Mesendoderm (in vitro differentiated cells): ENCODE data around the gene EIF5AL1.
"Not testable (repeated sequence)": the region's sequence is repeated elsewhere in the genome, so short reads cannot be mapped to it uniquely, and the experiment has no call there.

ENCODE experiments used
- DNase-seq: peaks from one replicate; pipeline ENCODE4 v3.0.0; 2013
- H2AK5ac ChIP-seq: 2 replicates; pipeline ENCODE4 v1.6.1; 2013; ENCODE audit warnings: low read length, inconsistent platforms
- H2BK120ac ChIP-seq: 2 replicates; pipeline ENCODE4 v1.6.1; 2013; ENCODE audit warnings: low read depth, mild to moderate bottlenecking, low read length, moderate library complexity, mixed read lengths
- H2BK15ac ChIP-seq: replicated peaks from 2 replicates; pipeline ENCODE4 v1.6.1; 2013; ENCODE audit warnings: low read depth, mild to moderate bottlenecking, moderate library complexity
- H2BK5ac ChIP-seq: 2 replicates; pipeline ENCODE4 v1.6.1; 2013; ENCODE audit warnings: low read length, inconsistent platforms
- H3K18ac ChIP-seq: 2 replicates; pipeline ENCODE4 v1.6.1; 2013; ENCODE audit warnings: mild to moderate bottlenecking, low read length, mixed read lengths
- H3K23ac ChIP-seq: one replicate; pipeline ENCODE4 v1.6.1; 2013; ENCODE audit warnings: low read length
- H3K27ac ChIP-seq: 2 replicates; pipeline ENCODE4 v1.5.1; 2013; ENCODE audit warnings: low read depth, mild to moderate bottlenecking, inconsistent platforms, low read length, moderate library complexity
- H3K27me3 ChIP-seq: 2 replicates; pipeline ENCODE4 v1.6.1; 2013; ENCODE audit warnings: low read length, control low read depth, mild to moderate bottlenecking, inconsistent platforms; ENCODE audit not compliant: insufficient read depth, poor library complexity
- H3K36me3 ChIP-seq: 2 replicates; pipeline ENCODE4 v1.6.1; 2013; ENCODE audit warnings: low read length, inconsistent platforms; ENCODE audit not compliant: control insufficient read depth, insufficient read depth
- H3K4ac ChIP-seq: one replicate; pipeline ENCODE4 v1.6.1; 2013; ENCODE audit warnings: low read depth, mild to moderate bottlenecking, low read length, moderate library complexity
- H3K4me1 ChIP-seq: 2 replicates; pipeline ENCODE4 v1.6.1; 2013; ENCODE audit warnings: low read depth, low read length, inconsistent platforms; ENCODE audit not compliant: control insufficient read depth
- H3K4me2 ChIP-seq: 2 replicates; pipeline ENCODE4 v1.6.1; 2013; ENCODE audit warnings: low read length
- H3K4me3 ChIP-seq: 2 replicates; pipeline ENCODE4 v1.5.1; 2013; ENCODE audit warnings: mild to moderate bottlenecking, low read length
- H3K56ac ChIP-seq: one replicate; pipeline ENCODE4 v1.6.1; 2013; ENCODE audit warnings: low read length
- H3K79me1 ChIP-seq: 2 replicates; pipeline ENCODE4 v1.6.1; 2013; ENCODE audit warnings: low read length, inconsistent platforms
- H3K79me2 ChIP-seq: 2 replicates; pipeline ENCODE4 v1.6.1; 2013; ENCODE audit warnings: mild to moderate bottlenecking, low read length; ENCODE audit not compliant: control insufficient read depth, insufficient read depth
- H3K9ac ChIP-seq: 2 replicates; pipeline ENCODE4 v1.6.1; 2013; ENCODE audit warnings: low read length, inconsistent platforms
- H4K5ac ChIP-seq: one replicate; pipeline ENCODE4 v1.6.1; 2013; ENCODE audit warnings: low read length
- H4K8ac ChIP-seq: one replicate; pipeline ENCODE4 v1.6.1; 2013; ENCODE audit warnings: low read depth, mild to moderate bottlenecking, control low read depth, low read length, moderate library complexity
- WGBS: extraction: QIAGEN DNeasy Blood & Tissue Kit; methylation state at CpG from one replicate; pipeline ENCODE4 v1.1.7; 2013; ENCODE audit warnings: low lambda C conversion rate, missing lambda C conversion rate; ENCODE audit not compliant: insufficient coverage; ENCODE audit errors: extremely low coverage; 5-methylcytosine and 5-hydroxymethylcytosine counted together

The EIF5AL1 gene

DNA sequence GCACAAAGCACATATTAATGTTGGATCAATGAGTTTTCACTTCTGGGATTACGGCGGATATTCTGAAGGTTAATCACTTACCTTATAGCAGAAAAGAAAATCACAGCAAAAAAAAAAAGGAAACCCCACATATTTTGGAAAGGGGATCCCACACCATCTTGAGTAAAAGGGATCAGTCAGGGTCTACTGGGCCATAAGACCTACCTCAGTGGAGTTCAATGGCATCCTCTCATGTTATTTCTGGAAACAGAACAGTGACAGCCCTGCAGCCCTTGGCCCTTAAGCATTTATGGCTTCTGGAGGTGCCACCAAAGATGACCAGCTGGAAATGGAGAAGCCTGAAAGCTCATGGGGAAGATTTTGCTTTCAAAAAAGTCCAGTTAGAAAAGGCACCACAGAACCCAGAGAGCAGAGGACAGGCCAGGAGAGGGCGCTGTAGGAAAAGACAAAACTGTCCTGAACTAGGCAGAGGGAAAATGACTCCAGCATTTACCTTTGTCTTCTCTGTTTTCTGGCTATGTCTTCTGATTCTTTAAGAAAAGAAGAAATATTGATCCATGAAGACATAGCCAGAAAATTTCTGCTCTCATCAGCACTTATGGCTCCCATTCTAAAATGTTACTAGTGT lies 2.9 kb upstream of the EIF5AL1 start:
- H3K27me3 ChIP-seq, DNase-seq, H4K5ac ChIP-seq, H3K4ac ChIP-seq, H2BK5ac ChIP-seq, H3K56ac ChIP-seq, H2BK15ac ChIP-seq, H3K36me3 ChIP-seq, H2BK120ac ChIP-seq, H4K8ac ChIP-seq, H3K23ac ChIP-seq, H3K4me3 ChIP-seq, H3K4me1 ChIP-seq, H3K4me2 ChIP-seq, H3K9ac ChIP-seq, H2AK5ac ChIP-seq, H3K18ac ChIP-seq, H3K79me2 ChIP-seq, H3K27ac ChIP-seq, H3K79me1 ChIP-seq: not testable (repeated sequence)
- WGBS = no CpG with 5 or more reads among the region's 3 CpGs

DNA sequence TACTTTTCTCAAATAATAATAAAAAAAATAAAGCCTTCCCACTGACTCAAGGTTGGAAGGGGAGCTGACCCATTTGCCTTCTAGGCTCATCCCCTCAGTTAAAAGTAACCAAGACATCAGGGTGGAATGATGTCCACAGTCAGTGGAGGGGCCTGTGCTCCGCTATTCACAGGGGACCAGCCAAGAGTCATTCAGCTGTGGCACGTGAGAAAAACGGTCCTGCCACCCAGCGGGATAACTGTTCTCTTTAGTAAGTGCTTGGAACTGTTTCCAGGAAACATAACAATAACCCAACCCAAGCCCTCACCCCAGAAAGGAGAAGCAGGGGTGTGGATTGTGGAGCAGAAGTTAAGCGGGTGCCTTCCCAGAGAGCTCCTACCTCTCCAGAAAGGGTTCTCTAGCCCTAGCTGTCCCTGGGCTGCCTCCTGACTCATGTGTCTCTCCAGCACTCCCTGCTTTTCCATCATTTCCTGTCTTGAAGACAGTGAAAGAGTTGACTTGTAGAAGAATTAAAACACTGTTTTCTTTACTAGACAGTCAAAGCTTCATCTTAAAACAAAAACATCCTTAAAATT lies 2.3 kb upstream of the EIF5AL1 start:
- no CpG with 5 or more reads among the region's 5 CpGs for WGBS

DNA sequence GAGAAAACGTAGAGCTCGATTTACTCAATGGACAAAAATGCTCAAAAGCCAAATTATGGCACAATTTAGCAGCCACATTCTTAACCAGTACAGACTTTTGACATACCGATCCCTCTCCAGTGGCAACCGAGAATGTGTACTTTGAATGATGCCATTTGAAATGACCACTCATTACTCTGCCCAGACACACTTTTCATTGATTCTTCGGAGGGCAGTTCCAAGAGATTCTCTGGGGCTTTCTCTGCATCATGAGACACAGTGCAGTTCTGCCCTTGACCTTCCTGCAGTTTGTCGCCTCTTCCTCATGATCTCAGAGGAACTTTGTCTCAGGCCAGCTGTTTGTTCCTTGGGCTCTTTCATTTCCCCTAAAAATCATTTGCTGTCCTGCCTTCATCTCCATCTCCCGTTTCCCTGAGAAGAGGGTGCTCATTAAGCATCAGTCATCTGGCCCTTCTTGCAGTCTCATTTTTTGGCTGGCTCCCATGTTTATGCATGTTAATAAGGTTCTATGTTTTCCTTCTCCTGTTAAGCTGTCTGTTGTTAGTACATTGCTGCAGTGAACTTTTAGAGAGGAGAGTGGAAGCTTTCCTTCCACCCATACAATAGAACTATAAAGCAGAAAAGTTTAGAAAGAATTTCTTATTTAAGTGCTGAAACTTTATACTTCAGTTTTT lies 4.3 kb downstream of the EIF5AL1 start:
- not testable (repeated sequence) for H3K56ac ChIP-seq, H3K79me2 ChIP-seq, DNase-seq, H3K27ac ChIP-seq, H3K4me1 ChIP-seq, H2BK5ac ChIP-seq, H4K8ac ChIP-seq, H3K4ac ChIP-seq, H3K4me2 ChIP-seq, H3K4me3 ChIP-seq, H2BK120ac ChIP-seq, H3K79me1 ChIP-seq, H2AK5ac ChIP-seq, H3K23ac ChIP-seq, H4K5ac ChIP-seq, H3K27me3 ChIP-seq, H3K36me3 ChIP-seq, H3K9ac ChIP-seq, H2BK15ac ChIP-seq, H3K18ac ChIP-seq
- no CpG with 5 or more reads among the region's 7 CpGs for WGBS

More for the DNA sequence above, 2.3 kb upstream of the EIF5AL1 start:
- not testable (repeated sequence) for H3K79me2 ChIP-seq, H3K18ac ChIP-seq, H2BK5ac ChIP-seq, H3K36me3 ChIP-seq, H2AK5ac ChIP-seq, H3K4me1 ChIP-seq, H3K27ac ChIP-seq, H3K79me1 ChIP-seq, H3K23ac ChIP-seq, H3K4ac ChIP-seq, H2BK15ac ChIP-seq, H3K56ac ChIP-seq, DNase-seq, H4K5ac ChIP-seq, H4K8ac ChIP-seq, H3K4me2 ChIP-seq, H3K4me3 ChIP-seq, H2BK120ac ChIP-seq, H3K27me3 ChIP-seq, H3K9ac ChIP-seq

DNA sequence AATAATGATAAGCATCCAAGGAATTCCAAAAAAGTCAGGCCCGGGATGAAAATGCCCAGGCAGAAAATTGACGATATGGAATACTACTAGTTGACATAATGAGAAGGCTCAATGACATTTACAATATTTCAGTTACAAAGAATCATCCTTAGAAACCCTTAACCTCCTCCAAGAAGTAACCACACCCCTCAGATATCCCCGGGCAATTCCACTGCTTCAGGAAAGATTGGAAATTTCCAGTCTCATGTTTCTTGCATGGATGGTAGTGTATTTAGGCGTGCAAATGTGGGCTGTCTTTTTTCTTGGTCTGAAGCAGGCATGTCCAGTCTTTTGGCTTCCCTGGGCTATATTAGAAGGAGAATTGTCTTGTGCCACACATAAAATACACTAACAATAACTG lies 5.2 kb downstream of the EIF5AL1 start:
- not testable (repeated sequence) for H3K27me3 ChIP-seq, H2BK5ac ChIP-seq, H3K4me2 ChIP-seq, DNase-seq, H3K18ac ChIP-seq, H3K9ac ChIP-seq, H2AK5ac ChIP-seq, H3K56ac ChIP-seq, H4K8ac ChIP-seq, H4K5ac ChIP-seq, H3K36me3 ChIP-seq, H2BK120ac ChIP-seq, H3K79me1 ChIP-seq, H3K27ac ChIP-seq, H3K4me3 ChIP-seq, H3K4ac ChIP-seq, H2BK15ac ChIP-seq, H3K79me2 ChIP-seq, H3K23ac ChIP-seq, H3K4me1 ChIP-seq
- no CpG with 5 or more reads among the region's 4 CpGs for WGBS

GRCh38 chr10:79521751-79522150 lies 9.4 kb downstream of the EIF5AL1 start:
- H3K56ac ChIP-seq, H2BK5ac ChIP-seq, H2BK15ac ChIP-seq, H3K36me3 ChIP-seq, H3K27me3 ChIP-seq, H3K79me1 ChIP-seq, H4K8ac ChIP-seq, H3K27ac ChIP-seq, DNase-seq, H2BK120ac ChIP-seq, H4K5ac ChIP-seq, H3K9ac ChIP-seq, H3K23ac ChIP-seq, H3K4me1 ChIP-seq, H3K18ac ChIP-seq, H2AK5ac ChIP-seq, H3K4me2 ChIP-seq, H3K79me2 ChIP-seq, H3K4ac ChIP-seq, H3K4me3 ChIP-seq: not testable (repeated sequence)
- no CpG with 5 or more reads among the region's 6 CpGs for WGBS
